Measurements from ENCODE around the gene WNK2. TPM values are rescaled to one million over a fixed set of nuclear protein-coding genes. Genes with fewer than 3 reads are reported as not detected.

WNK2 gene
- polyA plus RNA-seq, 2 of the 4 experiments (the other 2 are of a cell fraction): 2.1 to 6.7 TPM

DNA sequence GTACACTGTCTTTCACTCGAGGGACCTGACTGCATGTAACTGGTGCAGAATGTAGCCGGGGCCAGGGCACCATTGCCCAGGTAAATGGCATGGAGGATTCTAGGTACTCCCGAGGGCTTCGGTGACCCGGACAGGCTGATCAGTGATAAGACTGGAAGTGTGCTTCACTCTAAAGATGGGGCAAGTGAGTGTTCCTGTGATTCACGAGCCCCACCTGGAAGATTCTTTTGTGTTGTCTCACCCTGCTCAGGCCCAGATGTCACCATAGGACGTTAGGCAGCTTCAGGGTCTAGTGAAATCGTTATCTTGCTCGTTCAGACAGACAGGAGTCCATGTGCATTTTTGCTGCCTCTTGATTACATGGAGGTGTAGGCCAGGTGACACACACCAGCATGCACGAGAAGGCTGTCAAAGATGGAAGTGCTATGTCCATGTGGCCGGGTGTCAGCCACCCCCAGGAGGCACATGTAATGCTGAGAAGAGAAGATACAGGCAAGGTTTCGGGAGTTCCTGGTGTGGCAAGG, 73.9 kb downstream of the WNK2 start:
- no peak for FAIRE-seq

DNA sequence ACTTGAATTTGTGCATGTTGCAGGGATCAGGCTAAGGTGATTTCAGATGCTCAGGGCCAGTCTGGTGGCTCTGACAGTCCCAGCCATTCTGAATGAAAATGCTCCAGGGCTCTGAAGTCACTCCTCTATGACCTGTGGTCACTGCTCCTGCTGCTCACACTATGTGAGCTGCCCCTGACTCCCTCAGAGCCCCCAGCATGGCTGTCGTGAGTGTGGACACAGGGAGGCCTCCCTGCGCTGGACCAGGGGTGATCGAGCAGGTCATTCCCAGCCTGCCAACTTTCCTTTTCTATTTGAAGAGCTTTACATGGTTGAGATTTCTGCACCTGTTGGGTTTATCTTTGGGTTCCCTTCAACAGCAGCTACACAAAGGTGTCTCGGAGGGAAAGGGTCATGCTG, 74.5 kb downstream of the WNK2 start:
- ChIA-PET POLR2A (no interaction called here), CTCF (no interaction called here)
- ATAC-seq: no peak
- H3K4me1 ChIP-seq: no peaks in the 10 kb centered on the region
- no peaks in the 10 kb centered on the region for H3K9me3 ChIP-seq
- no peak for FAIRE-seq
- WGBS (ENCODE audit: missing lambda C conversion rate): 95% methylated on average over 4 of the region's 4 CpGs
- TF ChIP-seq HOXA7 (CRISPR knock-in tag; IDR thresholded peaks at IDR 0.05) (no peak), RCOR1 (IDR thresholded peaks at IDR 0.05; ENCODE audit: low read depth, low read length) (no peak), CBX2 (IDR thresholded peaks at IDR 0.05; ENCODE audit: borderline replicate concordance, low read depth) (no peak), ZNF302 (CRISPR knock-in tag; IDR thresholded peaks at IDR 0.05) (no peak), CEBPB (IDR thresholded peaks at IDR 0.05) (no peak), PHF8 (IDR thresholded peaks at IDR 0.05; ENCODE audit: borderline replicate concordance, low read depth) (no peak), HOXB5 (CRISPR knock-in tag; IDR thresholded peaks at IDR 0.05) (no peak), POLR2AphosphoS2 (conservative IDR thresholded peaks at IDR 0.05; ENCODE audit: low read length) (no peak), JUN (IDR thresholded peaks at IDR 0.05) (no peak), JUNB (IDR thresholded peaks at IDR 0.05) (no peak), CBX8 (IDR thresholded peaks at IDR 0.05) (no peak), HOXB13 (CRISPR knock-in tag; IDR thresholded peaks at IDR 0.05; ENCODE audit: low read depth) (no peak), TP53 (CRISPR knock-in tag; IDR thresholded peaks at IDR 0.05) (no peak), FOSB (CRISPR knock-in tag; IDR thresholded peaks at IDR 0.05) (no peak)
- TF ChIP-seq, protein P1, sequence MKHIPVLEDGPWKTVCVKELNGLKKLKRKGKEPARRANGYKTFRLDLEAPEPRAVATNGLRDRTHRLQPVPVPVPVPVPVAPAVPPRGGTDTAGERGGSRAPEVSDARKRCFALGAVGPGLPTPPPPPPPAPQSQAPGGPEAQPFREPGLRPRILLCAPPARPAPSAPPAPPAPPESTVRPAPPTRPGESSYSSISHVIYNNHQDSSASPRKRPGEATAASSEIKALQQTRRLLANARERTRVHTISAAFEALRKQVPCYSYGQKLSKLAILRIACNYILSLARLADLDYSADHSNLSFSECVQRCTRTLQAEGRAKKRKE (CRISPR knock-in tag; IDR thresholded peaks at IDR 0.05; ENCODE audit: low read depth): no peak
- TF ChIP-seq, protein P2, sequence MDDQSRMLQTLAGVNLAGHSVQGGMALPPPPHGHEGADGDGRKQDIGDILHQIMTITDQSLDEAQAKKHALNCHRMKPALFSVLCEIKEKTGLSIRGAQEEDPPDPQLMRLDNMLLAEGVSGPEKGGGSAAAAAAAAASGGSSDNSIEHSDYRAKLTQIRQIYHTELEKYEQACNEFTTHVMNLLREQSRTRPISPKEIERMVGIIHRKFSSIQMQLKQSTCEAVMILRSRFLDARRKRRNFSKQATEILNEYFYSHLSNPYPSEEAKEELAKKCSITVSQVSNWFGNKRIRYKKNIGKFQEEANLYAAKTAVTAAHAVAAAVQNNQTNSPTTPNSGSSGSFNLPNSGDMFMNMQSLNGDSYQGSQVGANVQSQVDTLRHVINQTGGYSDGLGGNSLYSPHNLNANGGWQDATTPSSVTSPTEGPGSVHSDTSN (IDR thresholded peaks at IDR 0.05): no peak
- TF ChIP-seq, protein P3, sequence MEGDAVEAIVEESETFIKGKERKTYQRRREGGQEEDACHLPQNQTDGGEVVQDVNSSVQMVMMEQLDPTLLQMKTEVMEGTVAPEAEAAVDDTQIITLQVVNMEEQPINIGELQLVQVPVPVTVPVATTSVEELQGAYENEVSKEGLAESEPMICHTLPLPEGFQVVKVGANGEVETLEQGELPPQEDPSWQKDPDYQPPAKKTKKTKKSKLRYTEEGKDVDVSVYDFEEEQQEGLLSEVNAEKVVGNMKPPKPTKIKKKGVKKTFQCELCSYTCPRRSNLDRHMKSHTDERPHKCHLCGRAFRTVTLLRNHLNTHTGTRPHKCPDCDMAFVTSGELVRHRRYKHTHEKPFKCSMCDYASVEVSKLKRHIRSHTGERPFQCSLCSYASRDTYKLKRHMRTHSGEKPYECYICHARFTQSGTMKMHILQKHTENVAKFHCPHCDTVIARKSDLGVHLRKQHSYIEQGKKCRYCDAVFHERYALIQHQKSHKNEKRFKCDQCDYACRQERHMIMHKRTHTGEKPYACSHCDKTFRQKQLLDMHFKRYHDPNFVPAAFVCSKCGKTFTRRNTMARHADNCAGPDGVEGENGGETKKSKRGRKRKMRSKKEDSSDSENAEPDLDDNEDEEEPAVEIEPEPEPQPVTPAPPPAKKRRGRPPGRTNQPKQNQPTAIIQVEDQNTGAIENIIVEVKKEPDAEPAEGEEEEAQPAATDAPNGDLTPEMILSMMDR (IDR thresholded peaks at IDR 0.05): no peak
- TF ChIP-seq, protein P4, sequence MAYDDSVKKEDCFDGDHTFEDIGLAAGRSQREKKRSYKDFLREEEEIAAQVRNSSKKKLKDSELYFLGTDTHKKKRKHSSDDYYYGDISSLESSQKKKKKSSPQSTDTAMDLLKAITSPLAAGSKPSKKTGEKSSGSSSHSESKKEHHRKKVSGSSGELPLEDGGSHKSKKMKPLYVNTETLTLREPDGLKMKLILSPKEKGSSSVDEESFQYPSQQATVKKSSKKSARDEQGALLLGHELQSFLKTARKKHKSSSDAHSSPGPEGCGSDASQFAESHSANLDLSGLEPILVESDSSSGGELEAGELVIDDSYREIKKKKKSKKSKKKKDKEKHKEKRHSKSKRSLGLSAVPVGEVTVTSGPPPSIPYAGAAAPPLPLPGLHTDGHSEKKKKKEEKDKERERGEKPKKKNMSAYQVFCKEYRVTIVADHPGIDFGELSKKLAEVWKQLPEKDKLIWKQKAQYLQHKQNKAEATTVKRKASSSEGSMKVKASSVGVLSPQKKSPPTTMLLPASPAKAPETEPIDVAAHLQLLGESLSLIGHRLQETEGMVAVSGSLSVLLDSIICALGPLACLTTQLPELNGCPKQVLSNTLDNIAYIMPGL (CRISPR knock-in tag; IDR thresholded peaks at IDR 0.05; ENCODE audit: borderline replicate concordance): no peak
- TF ChIP-seq, protein P5, sequence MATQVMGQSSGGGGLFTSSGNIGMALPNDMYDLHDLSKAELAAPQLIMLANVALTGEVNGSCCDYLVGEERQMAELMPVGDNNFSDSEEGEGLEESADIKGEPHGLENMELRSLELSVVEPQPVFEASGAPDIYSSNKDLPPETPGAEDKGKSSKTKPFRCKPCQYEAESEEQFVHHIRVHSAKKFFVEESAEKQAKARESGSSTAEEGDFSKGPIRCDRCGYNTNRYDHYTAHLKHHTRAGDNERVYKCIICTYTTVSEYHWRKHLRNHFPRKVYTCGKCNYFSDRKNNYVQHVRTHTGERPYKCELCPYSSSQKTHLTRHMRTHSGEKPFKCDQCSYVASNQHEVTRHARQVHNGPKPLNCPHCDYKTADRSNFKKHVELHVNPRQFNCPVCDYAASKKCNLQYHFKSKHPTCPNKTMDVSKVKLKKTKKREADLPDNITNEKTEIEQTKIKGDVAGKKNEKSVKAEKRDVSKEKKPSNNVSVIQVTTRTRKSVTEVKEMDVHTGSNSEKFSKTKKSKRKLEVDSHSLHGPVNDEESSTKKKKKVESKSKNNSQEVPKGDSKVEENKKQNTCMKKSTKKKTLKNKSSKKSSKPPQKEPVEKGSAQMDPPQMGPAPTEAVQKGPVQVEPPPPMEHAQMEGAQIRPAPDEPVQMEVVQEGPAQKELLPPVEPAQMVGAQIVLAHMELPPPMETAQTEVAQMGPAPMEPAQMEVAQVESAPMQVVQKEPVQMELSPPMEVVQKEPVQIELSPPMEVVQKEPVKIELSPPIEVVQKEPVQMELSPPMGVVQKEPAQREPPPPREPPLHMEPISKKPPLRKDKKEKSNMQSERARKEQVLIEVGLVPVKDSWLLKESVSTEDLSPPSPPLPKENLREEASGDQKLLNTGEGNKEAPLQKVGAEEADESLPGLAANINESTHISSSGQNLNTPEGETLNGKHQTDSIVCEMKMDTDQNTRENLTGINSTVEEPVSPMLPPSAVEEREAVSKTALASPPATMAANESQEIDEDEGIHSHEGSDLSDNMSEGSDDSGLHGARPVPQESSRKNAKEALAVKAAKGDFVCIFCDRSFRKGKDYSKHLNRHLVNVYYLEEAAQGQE (IDR thresholded peaks at IDR 0.05): no peak
- no peak overlapping the region for H3K4me3 ChIP-seq
- H3K4me2 ChIP-seq: no peak overlapping the region
- H3K27ac ChIP-seq: no peak overlapping the region
- no peak for DNase-seq (ENCODE audit: low read depth in 1 of 2, low spot score in 1 of 2)

More for the DNA sequence above, 73.9 kb downstream of the WNK2 start:
- 68% methylated on average over 12 of the region's 12 CpGs for WGBS (ENCODE audit: missing lambda C conversion rate)
- DNase-seq (ENCODE audit: low read depth in 1 of 2, low spot score in 1 of 2): no peak
- H3K9me3 ChIP-seq: no peaks in the 10 kb centered on the region
- TF ChIP-seq RARB (CRISPR knock-in tag; IDR thresholded peaks at IDR 0.05) (no peak), CHD2 (IDR thresholded peaks at IDR 0.05; ENCODE audit: low read length, partially characterized antibody) (no peak), ZNF302 (CRISPR knock-in tag; IDR thresholded peaks at IDR 0.05) (no peak), FOXS1 (CRISPR knock-in tag; IDR thresholded peaks at IDR 0.05) (no peak), ZSCAN20 (CRISPR knock-in tag; IDR thresholded peaks at IDR 0.05) (no peak), KDM5A (IDR thresholded peaks at IDR 0.05) (no peak), MAFK (IDR thresholded peaks at IDR 0.05; ENCODE audit: partially characterized antibody) (no peak), RAD21 (conservative IDR thresholded peaks at IDR 0.05 in 1 of 2, IDR thresholded peaks at IDR 0.05 in 1 of 2) (no peak), RNF2 (IDR thresholded peaks at IDR 0.05; ENCODE audit: borderline replicate concordance, low read depth) (no peak), POLR2AphosphoS2 (conservative IDR thresholded peaks at IDR 0.05; ENCODE audit: low read length) (no peak), SMC3 (IDR thresholded peaks at IDR 0.05) (no peak), HOXA7 (CRISPR knock-in tag; IDR thresholded peaks at IDR 0.05) (no peak), EHMT2 (IDR thresholded peaks at IDR 0.05; ENCODE audit: low read depth) (no peak), NPAS2 (CRISPR knock-in tag; IDR thresholded peaks at IDR 0.05; ENCODE audit: borderline replicate concordance) (no peak)
- TF ChIP-seq, protein P6, sequence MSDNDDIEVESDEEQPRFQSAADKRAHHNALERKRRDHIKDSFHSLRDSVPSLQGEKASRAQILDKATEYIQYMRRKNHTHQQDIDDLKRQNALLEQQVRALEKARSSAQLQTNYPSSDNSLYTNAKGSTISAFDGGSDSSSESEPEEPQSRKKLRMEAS (IDR thresholded peaks at IDR 0.05): no peak
- TF ChIP-seq, protein P7, sequence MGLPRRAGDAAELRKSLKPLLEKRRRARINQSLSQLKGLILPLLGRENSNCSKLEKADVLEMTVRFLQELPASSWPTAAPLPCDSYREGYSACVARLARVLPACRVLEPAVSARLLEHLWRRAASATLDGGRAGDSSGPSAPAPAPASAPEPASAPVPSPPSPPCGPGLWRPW (IDR thresholded peaks at IDR 0.05): no peak
- TF ChIP-seq, protein P2 (IDR thresholded peaks at IDR 0.05): no peak
- H3K4me3 ChIP-seq: no peak overlapping the region
- no peak for ATAC-seq
- POLR2A ChIA-PET: no interaction called here
- H3K27ac ChIP-seq: no peak overlapping the region
- no peaks in the 10 kb centered on the region for H3K4me1 ChIP-seq
- no peak overlapping the region for H3K4me2 ChIP-seq
- CTCF ChIA-PET: no interaction called here
